Measurements from ENCODE around the gene ILK. TPM values are rescaled to one million over a fixed set of nuclear protein-coding genes. Genes with fewer than 3 reads are reported as not detected.

Gene ILK
- total RNA-seq, 1 donor from 2014 or later: 183 TPM

GRCh38 chr11:6646918-6647679 lies 43.5 kb downstream of the ILK start:
- DNase-seq (ENCODE audit: low spot score): no peak
- Mint-ChIP-seq H3K9me3 (ENCODE audit: unreplicated experiment) (no peaks in the 10 kb centered on the region), H3K4me3 (ENCODE audit: unreplicated experiment) (no peak overlapping the region), H3K27me3 (ENCODE audit: unreplicated experiment) (no peaks in the 10 kb centered on the region), H3K27ac (ENCODE audit: unreplicated experiment) (no peak overlapping the region), H3K4me1 (ENCODE audit: unreplicated experiment) (peaks cover 5% of the 10 kb centered on the region), H3K36me3 (ENCODE audit: low read depth, unreplicated experiment) (no peaks in the 10 kb centered on the region)
- no peak for TF ChIP-seq CTCF (IDR thresholded peaks at IDR 0.05; ENCODE audit: unreplicated experiment)

- Mint-ChIP-seq H3K9me3 (ENCODE audit: unreplicated experiment) (no peaks in the 10 kb centered on the region), H3K4me3 (ENCODE audit: unreplicated experiment) (no peak overlapping the region), H3K27me3 (ENCODE audit: unreplicated experiment) (no peaks in the 10 kb centered on the region), H3K4me1 (ENCODE audit: unreplicated experiment) (peaks cover 5% of the 10 kb centered on the region), H3K36me3 (ENCODE audit: low read depth, unreplicated experiment) (no peaks in the 10 kb centered on the region), H3K27ac (ENCODE audit: unreplicated experiment) (no peak overlapping the region)
- no peak for DNase-seq (ENCODE audit: low spot score)
- no peak for TF ChIP-seq CTCF (IDR thresholded peaks at IDR 0.05; ENCODE audit: unreplicated experiment)
Observed at GRCh38 chr11:6647836-6648235, 44.3 kb downstream of the ILK start.

- H3K4me1 Mint-ChIP-seq (ENCODE audit: unreplicated experiment): peaks cover 5% of the 10 kb centered on the region
- H3K36me3 Mint-ChIP-seq (ENCODE audit: low read depth, unreplicated experiment): no peaks in the 10 kb centered on the region
- H3K27ac Mint-ChIP-seq (ENCODE audit: unreplicated experiment): no peak overlapping the region
- DNase-seq (ENCODE audit: low spot score): no peak
- H3K4me3 Mint-ChIP-seq (ENCODE audit: unreplicated experiment): no peak overlapping the region
- no peak for TF ChIP-seq CTCF (IDR thresholded peaks at IDR 0.05; ENCODE audit: unreplicated experiment)
- no peaks in the 10 kb centered on the region for H3K9me3 Mint-ChIP-seq (ENCODE audit: unreplicated experiment)
- no peaks in the 10 kb centered on the region for H3K27me3 Mint-ChIP-seq (ENCODE audit: unreplicated experiment)
Observed at GRCh38 chr11:6648501-6648900, 44.9 kb downstream of the ILK start.

- peaks cover under 1% of the 10 kb centered on the region for H3K4me1 Mint-ChIP-seq (ENCODE audit: unreplicated experiment)
- H3K36me3 Mint-ChIP-seq (ENCODE audit: low read depth, unreplicated experiment): no peaks in the 10 kb centered on the region
- TF ChIP-seq CTCF (IDR thresholded peaks at IDR 0.05; ENCODE audit: unreplicated experiment): no peak
- H3K27ac Mint-ChIP-seq (ENCODE audit: unreplicated experiment): no peak overlapping the region
- DNase-seq (ENCODE audit: low spot score): no peak
- H3K27me3 Mint-ChIP-seq (ENCODE audit: unreplicated experiment): no peaks in the 10 kb centered on the region
- no peak overlapping the region for H3K4me3 Mint-ChIP-seq (ENCODE audit: unreplicated experiment)
- no peaks in the 10 kb centered on the region for H3K9me3 Mint-ChIP-seq (ENCODE audit: unreplicated experiment)
Observed at GRCh38 chr11:6650104-6650503, 46.5 kb downstream of the ILK start.

GRCh38 chr11:6650980-6651379 lies 47.4 kb downstream of the ILK start:
- Mint-ChIP-seq H3K9me3 (ENCODE audit: unreplicated experiment) (no peaks in the 10 kb centered on the region), H3K27ac (ENCODE audit: unreplicated experiment) (no peak overlapping the region), H3K4me3 (ENCODE audit: unreplicated experiment) (no peak overlapping the region), H3K4me1 (ENCODE audit: unreplicated experiment) (no peaks in the 10 kb centered on the region), H3K27me3 (ENCODE audit: unreplicated experiment) (no peaks in the 10 kb centered on the region), H3K36me3 (ENCODE audit: low read depth, unreplicated experiment) (no peaks in the 10 kb centered on the region)
- TF ChIP-seq CTCF (IDR thresholded peaks at IDR 0.05; ENCODE audit: unreplicated experiment): no peak
- no peak for DNase-seq (ENCODE audit: low spot score)

All from endothelial cell (in vitro differentiated cells).